K562 (cell line): ENCODE data around the gene DIP2C.

Source experiments
- CTCF ChIP-seq, 3 experiments: IDR thresholded peaks in 2 of 3; conservative IDR thresholded peaks in 1 of 3; 2 replicates each; pipeline ENCODE4 v1.5.1; 2011 to 2012; ENCODE audit warnings: low read length in 3 of 3, mild to moderate bottlenecking in 3 of 3, control low read depth in 2 of 3, improper control_type of control experiment in 1 of 3, inconsistent platforms in 1 of 3, low read depth in 1 of 3, mixed read lengths in 1 of 3, moderate library complexity in 1 of 3; ENCODE audit not compliant: insufficient read depth in 2 of 3
- EZH2 ChIP-seq: IDR thresholded peaks from 2 replicates; pipeline ENCODE4 v1.6.1; 2012; ENCODE audit warnings: low read depth, mild to moderate bottlenecking, inconsistent platforms, low read length, borderline replicate concordance
- HDAC6 ChIP-seq: IDR thresholded peaks from 2 replicates; pipeline ENCODE4 v1.6.1; 2012; ENCODE audit warnings: low read depth, mild to moderate bottlenecking, control low read depth, inconsistent platforms, low read length, moderate library complexity
- KLF13 ChIP-seq: fragments of 450-650 bp; IDR thresholded peaks from 2 replicates; pipeline ENCODE4 v1.6.1; 2016; ENCODE audit warnings: missing genetic modification characterization, low read depth, mild to moderate bottlenecking, missing compliant biosample characterization, moderate library complexity, borderline replicate concordance
- MAZ ChIP-seq, 2 experiments: fragments of 450-650 bp in 1 of 2; sonication (generic) in 1 of 2; formaldehyde crosslinking; IDR thresholded peaks in 1 of 2; conservative IDR thresholded peaks in 1 of 2; 2 replicates each; pipeline versions ENCODE4 v1.4.0 to v1.5.0; 2020; ENCODE audit warnings: mild to moderate bottlenecking in 1 of 2, missing genetic modification reagents in 1 of 2
- NFYB ChIP-seq: IDR thresholded peaks from 2 replicates; pipeline ENCODE4 v1.6.1; 2011; ENCODE audit warnings: mild to moderate bottlenecking, moderate library complexity; ENCODE audit not compliant: insufficient read length; ENCODE audit errors: extremely low read depth
- SMAD1 ChIP-seq: fragments of 150-350 bp; IDR thresholded peaks from 2 replicates; pipeline ENCODE4 v1.6.1; 2014; ENCODE audit warnings: low read length, low read depth; ENCODE audit not compliant: partially characterized antibody

DNA sequence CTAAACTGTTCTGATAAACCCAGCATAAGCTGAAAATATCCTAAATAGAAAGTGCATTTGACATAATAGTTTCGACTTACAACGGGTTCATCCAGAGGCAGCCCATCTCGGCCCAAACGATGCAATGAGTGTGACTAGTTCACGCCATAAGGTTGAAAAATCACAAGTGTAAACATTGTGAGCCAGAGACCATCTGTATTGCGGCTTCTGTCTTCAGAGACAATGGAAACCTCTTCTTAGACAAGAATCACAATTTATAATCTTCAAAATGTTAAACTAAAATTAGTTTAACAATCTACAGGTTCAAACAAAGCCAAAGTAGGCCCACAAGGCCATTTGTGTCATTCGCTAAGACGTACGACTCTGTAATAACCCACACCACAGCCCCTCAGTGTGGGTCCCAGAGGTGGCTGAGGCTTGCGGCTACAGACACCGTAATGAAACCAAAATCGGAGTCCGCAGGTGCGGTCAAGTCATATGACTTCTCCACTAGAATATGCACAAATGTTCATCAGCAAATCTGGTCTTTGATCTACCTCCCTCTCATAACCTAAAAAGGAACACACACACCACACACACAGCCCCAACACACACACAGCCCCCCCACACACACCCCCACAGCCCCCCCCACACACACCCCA is 81.8 kb downstream of the DIP2C start:
- TF ChIP-seq MAZ (CRISPR knock-in tag; conservative IDR thresholded peaks at IDR 0.05 in 1 of 2, IDR thresholded peaks at IDR 0.05 in 1 of 2) (no peak), HDAC6 (no peak), SMAD1 (no peak), NFYB (no peak), EZH2 (no peak), KLF13 (tag) (no peak), CTCF (IDR thresholded peaks at IDR 0.05 in 2 of 3, conservative IDR thresholded peaks at IDR 0.05 in 1 of 3; ENCODE audit: insufficient read depth in 2 of 3, low read depth in 1 of 3, low read length in 3 of 3) (no peak)
